ENCODE results near the gene UTP4.

UTP4 gene

DNA sequence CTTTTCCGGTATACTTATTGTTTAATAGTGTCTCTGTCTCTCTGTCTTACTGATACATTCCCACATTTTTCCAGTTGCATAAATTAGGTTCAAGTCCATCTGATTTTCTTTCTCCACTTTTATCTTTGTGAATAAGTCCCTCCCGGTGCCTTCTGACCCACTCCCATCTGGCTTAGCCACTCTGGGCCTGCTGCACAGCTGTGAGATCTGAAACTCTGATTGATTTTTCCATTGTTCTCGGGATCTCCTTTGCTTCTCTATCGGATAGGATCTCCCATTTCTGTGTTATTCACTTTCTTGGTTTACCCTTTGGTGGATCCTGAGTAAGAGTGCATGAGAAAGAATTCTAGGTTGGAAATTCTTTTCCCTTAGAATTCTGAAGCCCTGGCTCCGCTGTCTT is 8.6 kb downstream of the UTP4 start:
- no peak overlapping the region for H4K12ac ChIP-seq (ENCODE audit: low read depth, low read length)
- no peak overlapping the region for H4K8ac ChIP-seq (ENCODE audit: low read depth, low read length)
- no peaks in the 10 kb centered on the region for H3K4me1 ChIP-seq (ENCODE audit: control insufficient read depth in 1 of 2, insufficient read depth in 2 of 2, low read length in 2 of 2)
- no peaks in the 10 kb centered on the region for H3K27me3 ChIP-seq (ENCODE audit: insufficient read depth, low read length)
- H3K23ac ChIP-seq (ENCODE audit: low read length) = no peak overlapping the region
- H3K36me3 ChIP-seq (ENCODE audit: control insufficient read depth in 1 of 2, insufficient read depth in 2 of 2, low read length in 2 of 2) = peaks cover 26 to 47% of the 10 kb centered on the region in 2 experiments
- no peak overlapping the region for H3K18ac ChIP-seq (ENCODE audit: low read length)
- no peaks in the 10 kb centered on the region for H3K9me3 ChIP-seq (ENCODE audit: insufficient read depth, low read depth, low read length)
- no peaks in the 10 kb centered on the region for H3K79me2 ChIP-seq (ENCODE audit: control insufficient read depth, insufficient read depth, low read length, poor library complexity)
- H2BK12ac ChIP-seq (ENCODE audit: low read length) = no peak overlapping the region
- no peak overlapping the region for H2BK5ac ChIP-seq (ENCODE audit: low read depth, low read length, poor library complexity)
- no peak for DNase-seq
- no peaks in the 10 kb centered on the region for H3K79me1 ChIP-seq (ENCODE audit: low read length)
- H3K4ac ChIP-seq (ENCODE audit: low read depth, low read length) = no peak overlapping the region
- H2AFZ ChIP-seq (ENCODE audit: insufficient read depth, low read length, poor library complexity) = no peak overlapping the region
- no CpG with 5 or more reads among the region's 5 CpGs for WGBS (ENCODE audit: extremely low coverage, insufficient coverage, insufficient read length)
- no peak overlapping the region for H3K9ac ChIP-seq (ENCODE audit: low read length)
- no peak overlapping the region for H3K14ac ChIP-seq (ENCODE audit: low read length)
- no peak overlapping the region for H3K27ac ChIP-seq (ENCODE audit: low read depth, low read length)
- H2AK5ac ChIP-seq (ENCODE audit: low read length) = no peak overlapping the region
- H4K91ac ChIP-seq (ENCODE audit: low read depth, low read length) = no peak overlapping the region
- H3K4me3 ChIP-seq (ENCODE audit: low read depth, low read length) = no peak overlapping the region
- H2BK120ac ChIP-seq (ENCODE audit: insufficient read depth, low read length, poor library complexity) = no peak overlapping the region
- no peak overlapping the region for H3K4me2 ChIP-seq (ENCODE audit: low read length)

DNA sequence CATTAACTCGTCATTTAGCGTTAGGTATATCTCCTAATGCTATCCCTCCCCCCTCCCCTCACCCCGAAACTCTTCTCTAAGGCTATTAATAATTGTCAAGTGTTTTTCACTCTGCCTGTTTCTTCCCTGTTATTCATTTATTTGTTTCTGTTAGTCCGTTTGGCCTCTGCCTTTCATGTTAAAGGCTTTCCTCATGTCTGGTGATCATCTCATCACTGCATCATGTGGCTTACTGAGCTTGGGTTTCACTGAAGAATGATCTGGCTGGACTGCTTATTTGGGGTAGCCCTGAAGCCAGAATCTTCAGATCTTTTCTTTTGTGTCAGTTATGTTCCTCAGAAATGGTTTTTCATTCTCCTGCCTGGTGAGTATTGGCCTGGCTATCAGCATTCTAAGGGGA is 9.5 kb downstream of the UTP4 start:
- H2BK5ac ChIP-seq (ENCODE audit: low read depth, low read length, poor library complexity) = no peak overlapping the region
- no peak overlapping the region for H2AK5ac ChIP-seq (ENCODE audit: low read length)
- H2AFZ ChIP-seq (ENCODE audit: insufficient read depth, low read length, poor library complexity) = no peak overlapping the region
- H3K9me3 ChIP-seq (ENCODE audit: insufficient read depth, low read depth, low read length) = no peaks in the 10 kb centered on the region
- WGBS (ENCODE audit: extremely low coverage, insufficient coverage, insufficient read length) = no CpG with 5 or more reads among the region's 4 CpGs
- H3K4me3 ChIP-seq (ENCODE audit: low read depth, low read length) = no peak overlapping the region
- no peaks in the 10 kb centered on the region for H3K79me2 ChIP-seq (ENCODE audit: control insufficient read depth, insufficient read depth, low read length, poor library complexity)
- H3K9ac ChIP-seq (ENCODE audit: low read length) = no peak overlapping the region
- no peak overlapping the region for H4K12ac ChIP-seq (ENCODE audit: low read depth, low read length)
- H3K36me3 ChIP-seq (ENCODE audit: control insufficient read depth in 1 of 2, insufficient read depth in 2 of 2, low read length in 2 of 2) = peaks cover 28 to 43% of the 10 kb centered on the region in 2 experiments
- no peak overlapping the region for H3K14ac ChIP-seq (ENCODE audit: low read length)
- no peak overlapping the region for H4K91ac ChIP-seq (ENCODE audit: low read depth, low read length)
- no peak overlapping the region for H3K27ac ChIP-seq (ENCODE audit: low read depth, low read length)
- H2BK120ac ChIP-seq (ENCODE audit: insufficient read depth, low read length, poor library complexity) = no peak overlapping the region
- no peak overlapping the region for H3K4ac ChIP-seq (ENCODE audit: low read depth, low read length)
- no peak overlapping the region for H3K4me2 ChIP-seq (ENCODE audit: low read length)
- H4K8ac ChIP-seq (ENCODE audit: low read depth, low read length) = no peak overlapping the region
- no peaks in the 10 kb centered on the region for H3K4me1 ChIP-seq (ENCODE audit: control insufficient read depth in 1 of 2, insufficient read depth in 2 of 2, low read length in 2 of 2)
- H2BK12ac ChIP-seq (ENCODE audit: low read length) = no peak overlapping the region
- no peaks in the 10 kb centered on the region for H3K79me1 ChIP-seq (ENCODE audit: low read length)
- DNase-seq = no peak
- H3K23ac ChIP-seq (ENCODE audit: low read length) = no peak overlapping the region
- H3K18ac ChIP-seq (ENCODE audit: low read length) = no peak overlapping the region
- H3K27me3 ChIP-seq (ENCODE audit: insufficient read depth, low read length) = no peaks in the 10 kb centered on the region

DNA sequence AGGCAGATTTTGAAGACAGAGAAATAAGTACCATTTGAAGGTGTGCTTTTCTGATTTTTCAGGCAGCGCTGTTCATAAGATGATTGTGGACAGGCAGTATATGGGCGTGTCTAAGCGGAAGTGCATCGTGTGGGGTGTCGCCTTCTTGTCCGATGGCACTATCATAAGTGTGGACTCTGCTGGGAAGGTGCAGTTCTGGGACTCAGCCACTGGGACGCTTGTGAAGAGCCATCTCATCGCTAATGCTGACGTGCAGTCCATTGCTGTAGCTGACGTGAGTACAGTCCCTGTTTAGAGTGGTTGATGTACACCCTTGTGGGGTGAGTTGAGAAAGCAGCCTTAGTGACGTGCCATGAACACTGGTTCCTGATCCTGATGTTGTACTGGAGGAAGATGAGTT is 10.7 kb downstream of the UTP4 start:
- no peak overlapping the region for H3K27ac ChIP-seq (ENCODE audit: low read depth, low read length)
- H3K79me1 ChIP-seq (ENCODE audit: low read length) = no peaks in the 10 kb centered on the region
- no peak overlapping the region for H3K9ac ChIP-seq (ENCODE audit: low read length)
- no peaks in the 10 kb centered on the region for H3K4me1 ChIP-seq (ENCODE audit: control insufficient read depth in 1 of 2, insufficient read depth in 2 of 2, low read length in 2 of 2)
- H3K4me2 ChIP-seq (ENCODE audit: low read length) = no peak overlapping the region
- H2AK5ac ChIP-seq (ENCODE audit: low read length) = no peak overlapping the region
- no CpG with 5 or more reads among the region's 11 CpGs for WGBS (ENCODE audit: extremely low coverage, insufficient coverage, insufficient read length)
- H4K12ac ChIP-seq (ENCODE audit: low read depth, low read length) = no peak overlapping the region
- H2BK5ac ChIP-seq (ENCODE audit: low read depth, low read length, poor library complexity) = no peak overlapping the region
- no peak overlapping the region for H2BK12ac ChIP-seq (ENCODE audit: low read length)
- H2AFZ ChIP-seq (ENCODE audit: insufficient read depth, low read length, poor library complexity) = no peak overlapping the region
- H3K14ac ChIP-seq (ENCODE audit: low read length) = no peak overlapping the region
- peaks cover 27 to 40% of the 10 kb centered on the region in 2 experiments for H3K36me3 ChIP-seq (ENCODE audit: control insufficient read depth in 1 of 2, insufficient read depth in 2 of 2, low read length in 2 of 2)
- no peaks in the 10 kb centered on the region for H3K27me3 ChIP-seq (ENCODE audit: insufficient read depth, low read length)
- no peaks in the 10 kb centered on the region for H3K9me3 ChIP-seq (ENCODE audit: insufficient read depth, low read depth, low read length)
- no peak overlapping the region for H3K4me3 ChIP-seq (ENCODE audit: low read depth, low read length)
- H3K4ac ChIP-seq (ENCODE audit: low read depth, low read length) = no peak overlapping the region
- peak in 1 of 2 donors; percentile 37 for DNase-seq
- peak overlapping the region; percentile 97 for H3K23ac ChIP-seq (ENCODE audit: low read length)
- no peak overlapping the region for H4K8ac ChIP-seq (ENCODE audit: low read depth, low read length)
- no peak overlapping the region for H4K91ac ChIP-seq (ENCODE audit: low read depth, low read length)
- H2BK120ac ChIP-seq (ENCODE audit: insufficient read depth, low read length, poor library complexity) = no peak overlapping the region
- H3K18ac ChIP-seq (ENCODE audit: low read length) = no peak overlapping the region
- no peaks in the 10 kb centered on the region for H3K79me2 ChIP-seq (ENCODE audit: control insufficient read depth, insufficient read depth, low read length, poor library complexity)

DNA sequence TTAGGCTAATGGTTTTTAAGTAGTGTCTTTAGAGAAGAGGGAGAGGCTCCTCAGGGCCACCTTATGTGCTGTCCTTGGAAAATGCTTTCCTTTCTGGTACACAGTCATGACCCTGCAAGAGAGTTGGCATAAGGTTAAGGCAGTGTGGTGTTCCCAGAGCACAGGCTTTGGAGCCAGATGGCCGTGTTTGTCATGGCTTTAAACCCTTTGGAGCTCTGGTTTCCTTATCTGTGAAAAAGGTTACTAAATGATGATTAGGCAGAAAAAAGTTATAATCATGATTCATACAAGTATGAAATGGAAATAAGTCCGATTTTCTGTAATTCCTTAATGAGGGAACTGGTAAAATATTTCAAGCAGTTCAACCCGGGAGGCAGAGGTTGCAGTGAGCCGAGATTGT is 13.2 kb downstream of the UTP4 start:
- Histone ChIP-seq H2BK12ac (ENCODE audit: low read length) (no peak overlapping the region), H3K27ac (ENCODE audit: low read depth, low read length) (no peak overlapping the region), H3K79me2 (ENCODE audit: control insufficient read depth, insufficient read depth, low read length, poor library complexity) (no peaks in the 10 kb centered on the region), H3K27me3 (ENCODE audit: insufficient read depth, low read length) (no peaks in the 10 kb centered on the region), H3K9me3 (ENCODE audit: insufficient read depth, low read depth, low read length) (no peaks in the 10 kb centered on the region), H2BK5ac (ENCODE audit: low read depth, low read length, poor library complexity) (no peak overlapping the region), H3K9ac (ENCODE audit: low read length) (no peak overlapping the region), H3K36me3 (ENCODE audit: control insufficient read depth in 1 of 2, insufficient read depth in 2 of 2, low read length in 2 of 2) (peaks cover 26 to 36% of the 10 kb centered on the region in 2 experiments), H3K18ac (ENCODE audit: low read length) (no peak overlapping the region), H3K23ac (ENCODE audit: low read length) (no peak overlapping the region), H2AFZ (ENCODE audit: insufficient read depth, low read length, poor library complexity) (no peak overlapping the region), H4K8ac (ENCODE audit: low read depth, low read length) (no peak overlapping the region), H2AK5ac (ENCODE audit: low read length) (no peak overlapping the region), H3K4ac (ENCODE audit: low read depth, low read length) (no peak overlapping the region), H3K14ac (ENCODE audit: low read length) (no peak overlapping the region), H3K4me1 (ENCODE audit: control insufficient read depth in 1 of 2, insufficient read depth in 2 of 2, low read length in 2 of 2) (no peaks in the 10 kb centered on the region), H3K79me1 (ENCODE audit: low read length) (no peaks in the 10 kb centered on the region), H2BK120ac (ENCODE audit: insufficient read depth, low read length, poor library complexity) (no peak overlapping the region), H3K4me2 (ENCODE audit: low read length) (no peak overlapping the region), H4K91ac (ENCODE audit: low read depth, low read length) (no peak overlapping the region), H4K12ac (ENCODE audit: low read depth, low read length) (no peak overlapping the region), H3K4me3 (ENCODE audit: low read depth, low read length) (no peak overlapping the region)
- WGBS (ENCODE audit: extremely low coverage, insufficient coverage, insufficient read length) = no CpG with 5 or more reads among the region's 4 CpGs
- peak; percentile 48 to 74 for DNase-seq
